ENCODE data around the gene MPIG6B.

DNA sequence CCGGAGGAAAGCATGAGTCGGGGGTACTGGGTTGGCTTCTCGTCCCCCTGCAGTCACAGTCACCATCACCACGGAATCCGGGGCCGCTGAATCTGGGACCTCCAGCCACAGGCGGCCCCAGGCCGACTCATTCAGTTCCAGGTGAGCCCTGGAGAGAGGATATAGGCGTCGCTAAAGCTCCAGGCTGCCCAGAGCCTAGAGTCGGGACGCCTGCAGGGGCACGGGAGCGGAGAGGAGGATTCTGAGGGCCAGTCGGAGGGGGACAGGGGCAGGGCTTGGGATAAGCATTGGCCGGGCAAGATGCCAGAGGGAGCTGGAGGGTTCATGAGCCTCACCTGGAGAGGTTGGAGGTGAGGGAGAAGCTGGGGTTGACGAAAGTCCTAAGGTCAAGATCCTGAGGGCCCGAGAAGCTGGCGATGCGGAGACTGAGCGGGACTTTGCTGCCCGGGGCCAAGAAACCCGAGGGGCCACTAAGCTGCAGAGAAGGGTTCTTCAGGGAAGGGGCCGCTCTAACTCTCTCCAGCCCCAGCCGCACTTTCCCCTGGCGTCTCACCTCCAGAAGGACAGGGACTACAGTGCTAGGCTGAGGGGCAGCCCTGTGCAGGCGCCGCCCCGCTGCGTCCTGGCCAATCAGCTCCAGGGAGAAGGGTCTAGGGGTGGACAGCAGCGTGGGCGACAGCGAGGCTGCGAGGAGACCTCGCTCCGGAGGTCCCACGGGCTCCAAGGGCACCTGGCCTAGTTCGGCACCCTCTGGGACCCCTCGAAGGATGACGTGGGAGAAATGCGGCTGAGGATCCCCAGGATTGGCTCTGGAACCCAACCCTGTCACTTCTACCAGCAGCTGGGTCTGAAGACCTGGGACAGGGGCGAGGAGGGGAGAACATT is 43.0 kb downstream of the MPIG6B start:
- TF ChIP-seq, protein P1, sequence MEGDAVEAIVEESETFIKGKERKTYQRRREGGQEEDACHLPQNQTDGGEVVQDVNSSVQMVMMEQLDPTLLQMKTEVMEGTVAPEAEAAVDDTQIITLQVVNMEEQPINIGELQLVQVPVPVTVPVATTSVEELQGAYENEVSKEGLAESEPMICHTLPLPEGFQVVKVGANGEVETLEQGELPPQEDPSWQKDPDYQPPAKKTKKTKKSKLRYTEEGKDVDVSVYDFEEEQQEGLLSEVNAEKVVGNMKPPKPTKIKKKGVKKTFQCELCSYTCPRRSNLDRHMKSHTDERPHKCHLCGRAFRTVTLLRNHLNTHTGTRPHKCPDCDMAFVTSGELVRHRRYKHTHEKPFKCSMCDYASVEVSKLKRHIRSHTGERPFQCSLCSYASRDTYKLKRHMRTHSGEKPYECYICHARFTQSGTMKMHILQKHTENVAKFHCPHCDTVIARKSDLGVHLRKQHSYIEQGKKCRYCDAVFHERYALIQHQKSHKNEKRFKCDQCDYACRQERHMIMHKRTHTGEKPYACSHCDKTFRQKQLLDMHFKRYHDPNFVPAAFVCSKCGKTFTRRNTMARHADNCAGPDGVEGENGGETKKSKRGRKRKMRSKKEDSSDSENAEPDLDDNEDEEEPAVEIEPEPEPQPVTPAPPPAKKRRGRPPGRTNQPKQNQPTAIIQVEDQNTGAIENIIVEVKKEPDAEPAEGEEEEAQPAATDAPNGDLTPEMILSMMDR (IDR thresholded peaks at IDR 0.05) = no peak
- no peak for TF ChIP-seq POLR2AphosphoS5 (IDR thresholded peaks at IDR 0.05)

Measured in gastroesophageal sphincter (tissue), 3 donors.